Renal cortical epithelial cell (primary cell): ENCODE measurements around the gene RPL26. TPM values are rescaled to one million over a fixed set of nuclear protein-coding genes. Genes with fewer than 3 reads are reported as not detected.

ENCODE experiments used
- DNase-seq: peaks from one replicate; pipeline ENCODE4 v3.0.0-alpha.2; 2011; ENCODE audit warnings: low read depth
- total RNA-seq: library from RNA; depleted of rRNA; stranded (reverse); fragments of >200 nt; gene quantifications from 2 replicates; pipeline ENCODE4 v1.2.3, GENCODE V29; 2014

The RPL26 gene
- 4,087 and 4,717 TPM in 2 replicates for total RNA-seq

DNA sequence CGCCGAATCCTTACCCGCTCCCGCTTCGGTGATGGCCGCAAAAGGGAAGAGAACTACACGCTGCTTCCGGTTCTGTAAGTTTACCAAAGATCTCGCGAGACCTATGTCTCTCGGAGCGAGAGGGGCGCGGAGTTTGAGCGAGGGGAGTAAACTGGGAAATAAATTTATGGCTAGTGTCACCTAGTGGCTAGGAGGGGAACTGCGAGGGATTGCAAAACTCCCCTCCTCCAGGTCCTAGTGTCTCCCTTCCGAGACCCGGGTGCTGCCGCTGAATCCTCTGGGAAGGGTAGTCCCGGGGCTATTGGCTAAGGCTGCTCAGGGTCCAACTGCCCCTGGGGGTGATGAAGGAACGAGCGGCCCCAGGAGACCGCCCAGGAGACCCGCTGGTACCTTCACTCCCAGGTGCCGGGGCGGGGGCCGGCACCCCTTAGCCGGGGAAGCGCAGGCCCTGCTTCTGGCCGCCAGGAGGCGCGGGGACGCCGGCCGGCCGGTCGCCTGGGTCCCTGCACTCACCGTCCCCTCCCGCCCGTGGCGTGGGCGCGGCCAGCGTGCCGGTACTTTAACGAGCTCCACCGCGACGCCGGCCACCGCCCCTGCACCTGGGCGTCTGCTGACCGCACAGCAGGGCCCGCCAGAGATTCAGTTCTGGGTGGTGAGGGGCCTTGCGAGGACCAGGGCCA, at the start of gene RPL26:
RPL26 (minus strand) TSS at position 51 of the 680 bp plus-strand sequence. CDS start 883 bp downstream, outside the sequence.
- peak; percentile 97 for DNase-seq

- DNase-seq, result no peak
Observed at GRCh38 chr17:8430966-8431365, 48.0 kb upstream of the RPL26 start.

DNA sequence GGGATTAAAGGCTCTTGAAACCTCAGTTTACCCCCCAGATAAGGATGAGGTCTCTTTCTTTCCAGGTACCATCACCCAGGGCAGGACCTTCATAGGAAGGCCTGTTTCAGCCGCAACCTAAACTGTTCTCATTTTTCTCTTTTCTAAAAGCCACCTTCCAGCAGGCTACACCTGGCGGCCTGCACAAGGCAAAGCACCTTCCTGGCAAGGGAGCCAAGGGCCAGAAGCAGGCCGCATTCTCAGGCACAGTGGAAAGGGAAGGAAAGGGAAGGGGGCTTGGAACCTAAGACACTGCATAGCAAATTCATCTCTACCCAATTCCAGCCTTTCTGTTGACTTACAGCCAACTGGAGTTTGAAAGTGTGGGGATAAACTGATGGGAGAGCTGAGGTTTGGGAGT, 43.8 kb upstream of the RPL26 start:
- no peak for DNase-seq

DNA sequence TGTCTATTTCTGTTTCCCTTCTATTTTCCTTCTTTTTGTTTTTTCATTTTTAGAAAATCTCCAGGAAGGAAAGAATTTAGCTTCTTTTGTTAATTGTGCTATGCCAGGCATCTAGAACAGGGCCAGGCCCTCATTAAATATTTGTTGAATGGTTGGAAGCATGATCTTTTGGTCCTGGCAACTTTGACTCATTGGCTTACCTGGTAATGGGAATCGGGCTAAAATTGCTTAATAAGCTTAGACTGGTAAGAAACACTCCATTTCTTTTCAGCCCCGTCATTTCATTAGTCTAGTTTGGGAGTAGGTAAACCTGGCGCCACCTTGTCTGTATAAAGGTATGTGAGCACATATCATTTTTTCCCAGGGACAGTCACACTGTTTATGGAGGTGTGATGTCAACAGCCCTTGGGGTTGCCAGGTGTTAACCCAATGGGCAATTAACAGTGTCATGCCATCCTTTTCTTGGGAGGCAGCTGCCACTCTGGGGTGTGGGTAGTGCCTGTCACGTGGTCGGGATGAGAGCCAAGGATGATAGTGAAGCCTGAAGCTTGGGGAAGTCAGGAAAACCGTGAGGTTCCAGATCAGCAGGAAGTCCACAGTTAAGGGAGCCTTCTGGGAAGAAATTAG, 43.2 kb upstream of the RPL26 start:
- no peak for DNase-seq

DNA sequence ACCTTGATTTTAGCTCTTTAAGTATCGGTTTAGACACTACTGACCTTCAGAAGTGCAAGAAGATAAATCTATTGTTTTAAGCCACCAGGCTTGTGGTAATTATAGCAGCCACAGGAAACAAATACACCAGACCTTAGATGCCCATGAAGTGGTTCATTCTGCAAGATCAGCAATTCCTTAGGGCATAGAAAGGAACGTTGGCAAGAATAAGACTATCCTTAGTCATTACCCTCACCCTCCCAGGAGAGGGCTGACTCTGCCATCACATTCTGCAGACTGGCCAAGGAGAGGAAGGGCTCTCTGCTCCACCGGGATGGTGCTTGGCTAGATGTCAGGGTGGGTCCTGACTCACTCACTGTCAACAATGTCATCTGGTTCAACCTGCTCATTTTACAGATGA, 38.6 kb upstream of the RPL26 start:
- peak; percentile 82 for DNase-seq

- DNase-seq, result peak; percentile 89
Observed at GRCh38 chr17:8420041-8420934, 37.3 kb upstream of the RPL26 start.

- no peak for DNase-seq
Observed at GRCh38 chr17:8419305-8419704, 36.3 kb upstream of the RPL26 start.

- no peak for DNase-seq
Observed at GRCh38 chr17:8418471-8418870, 35.5 kb upstream of the RPL26 start.

DNA sequence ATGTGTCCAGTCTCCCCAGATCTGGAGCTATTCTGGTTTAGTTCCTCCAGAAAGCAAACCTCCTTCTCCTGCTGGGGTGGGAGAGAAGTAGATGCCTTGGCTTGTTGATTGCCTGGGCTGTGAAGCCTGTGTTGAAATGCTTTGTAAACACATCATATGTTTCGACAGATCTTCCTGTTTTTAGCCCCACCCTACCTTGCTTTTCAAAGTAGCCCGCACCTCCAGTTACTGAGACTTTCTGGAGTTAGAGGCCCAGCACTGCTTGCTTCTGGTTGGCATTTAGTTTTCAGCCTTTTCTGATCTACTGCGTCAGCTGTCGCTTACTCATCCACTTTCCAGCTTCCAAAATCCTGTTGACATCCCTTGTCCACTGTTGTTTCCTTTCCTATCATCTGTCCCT, 34.8 kb upstream of the RPL26 start:
- no peak for DNase-seq

DNA sequence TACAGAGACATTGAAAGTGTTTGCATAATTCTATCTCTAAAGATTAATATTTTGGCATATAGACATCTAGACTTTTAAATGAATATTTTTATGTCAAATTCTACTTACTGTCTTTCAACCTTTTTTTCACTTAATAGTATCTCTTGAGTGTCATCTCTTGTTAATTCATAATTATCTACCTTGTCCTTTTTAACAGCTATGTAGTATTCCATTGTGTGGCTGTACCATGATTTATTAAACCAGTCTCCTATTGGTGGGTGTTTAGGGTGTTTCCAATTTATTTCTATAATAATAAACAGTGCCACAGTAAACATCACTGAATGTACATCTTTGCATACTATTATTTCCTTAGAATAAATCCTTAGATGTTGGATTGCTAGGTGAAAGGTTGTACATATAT, 30.9 kb upstream of the RPL26 start:
- no peak for DNase-seq

- no peak for DNase-seq
Observed at GRCh38 chr17:8413328-8413727, 30.3 kb upstream of the RPL26 start.

- no peak for DNase-seq
Observed at GRCh38 chr17:8412089-8412488, 29.1 kb upstream of the RPL26 start.

DNA sequence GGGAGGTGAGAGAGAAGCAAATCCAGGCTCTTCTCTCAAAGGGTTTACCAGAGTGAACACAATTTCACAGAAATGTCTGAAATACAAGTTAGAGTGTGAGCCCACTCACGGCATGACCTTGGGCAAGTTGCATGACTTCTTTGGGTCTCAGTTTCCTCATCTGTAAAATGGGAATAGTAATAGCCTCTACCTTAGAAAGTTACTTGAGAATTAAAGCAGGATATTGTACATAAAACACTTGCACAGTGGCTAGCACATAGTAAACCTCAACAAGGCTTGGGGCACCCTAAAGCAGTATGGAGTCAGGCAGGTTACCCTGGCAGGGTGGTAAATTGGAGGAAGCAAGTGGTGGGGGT, 27.9 kb upstream of the RPL26 start:
- no peak for DNase-seq

DNA sequence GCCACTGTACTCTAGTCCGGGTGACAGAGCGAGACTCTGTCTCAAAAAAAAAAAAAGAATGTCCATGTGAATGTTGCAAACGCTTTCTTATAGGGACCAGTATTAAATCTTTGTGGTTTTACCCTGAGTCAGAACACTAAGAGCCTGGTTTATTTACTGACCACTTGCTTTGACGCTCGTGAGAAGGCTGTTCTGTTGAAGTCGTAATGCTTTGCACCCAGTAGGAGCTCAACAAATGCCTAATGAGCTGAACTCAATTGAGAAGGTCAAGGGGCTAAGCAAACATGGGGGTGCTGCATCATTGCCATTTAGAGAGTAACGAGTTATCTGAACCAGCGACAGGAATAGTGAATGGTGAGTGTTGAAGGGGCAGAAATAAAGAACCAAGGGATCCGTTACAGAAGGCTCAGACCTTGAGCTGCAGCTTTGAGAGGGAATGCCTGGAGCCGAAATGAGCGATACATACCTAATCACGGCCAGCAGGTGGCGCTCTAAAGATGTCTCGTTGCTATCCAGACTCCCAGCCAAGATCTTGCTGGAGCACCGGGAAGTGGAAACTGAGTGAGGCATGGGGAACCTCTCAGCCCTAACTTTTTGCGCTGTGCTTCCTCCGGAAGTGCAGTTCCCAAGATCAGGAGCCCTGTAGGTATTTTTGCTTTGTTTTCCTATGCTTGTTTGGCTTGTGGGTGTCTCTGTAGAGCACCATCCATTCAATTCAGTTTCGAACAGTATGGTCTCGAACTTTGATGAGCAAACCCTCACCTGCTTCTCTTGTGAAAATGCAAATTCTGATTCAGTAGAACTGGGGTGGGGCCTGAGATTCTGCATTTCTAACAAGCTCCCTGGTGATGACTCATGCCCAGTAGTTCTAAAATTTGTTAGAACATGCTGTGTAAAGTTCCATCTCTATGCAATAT, 27.2 kb upstream of the RPL26 start:
- DNase-seq, result peak; percentile 75

DNA sequence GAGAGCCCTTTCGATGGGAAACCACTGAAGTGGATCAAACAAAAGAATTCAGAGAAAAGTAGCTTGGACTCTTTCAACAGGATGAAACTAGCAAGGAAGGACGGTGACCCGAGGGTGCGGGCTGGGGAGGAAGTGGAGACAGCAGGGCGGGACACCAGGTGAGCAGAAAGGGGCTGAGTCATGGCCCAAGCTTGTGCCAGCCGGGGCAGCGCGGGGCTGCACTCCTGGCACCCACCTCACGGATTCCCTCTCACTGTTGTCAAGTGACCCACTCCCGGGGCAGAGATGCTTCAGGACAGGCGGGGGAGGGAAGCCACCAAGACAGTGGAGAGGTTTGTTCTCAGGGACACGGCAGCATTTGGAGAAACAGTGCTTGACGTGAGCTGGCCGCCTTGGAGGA, 25.4 kb upstream of the RPL26 start:
- DNase-seq, result peak; percentile 63

DNA sequence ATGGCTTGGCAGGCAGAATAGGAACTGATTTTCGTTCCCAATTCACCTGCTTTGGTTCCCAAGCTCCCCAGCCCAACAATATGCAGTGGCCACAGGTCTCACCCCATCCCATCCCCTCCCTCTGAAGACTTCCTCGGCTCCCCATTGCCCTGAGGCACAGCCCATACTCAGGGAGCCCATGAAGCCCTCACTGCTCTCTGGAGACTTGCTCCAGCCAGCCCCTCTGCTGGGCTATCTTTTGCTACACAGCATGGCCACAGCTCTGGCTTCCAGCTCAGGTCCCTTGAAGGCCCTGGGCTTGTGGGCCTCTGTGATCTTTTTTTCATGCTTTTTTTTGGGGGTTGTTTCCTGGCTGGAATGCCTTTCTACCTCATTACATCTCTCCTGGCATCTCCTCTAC, 23.2 kb upstream of the RPL26 start:
- no peak for DNase-seq

GRCh38 chr17:8405499-8406016, 22.6 kb upstream of the RPL26 start:
- no peak for DNase-seq

GRCh38 chr17:8402921-8403536, 20.0 kb upstream of the RPL26 start:
- DNase-seq, result no peak

DNA sequence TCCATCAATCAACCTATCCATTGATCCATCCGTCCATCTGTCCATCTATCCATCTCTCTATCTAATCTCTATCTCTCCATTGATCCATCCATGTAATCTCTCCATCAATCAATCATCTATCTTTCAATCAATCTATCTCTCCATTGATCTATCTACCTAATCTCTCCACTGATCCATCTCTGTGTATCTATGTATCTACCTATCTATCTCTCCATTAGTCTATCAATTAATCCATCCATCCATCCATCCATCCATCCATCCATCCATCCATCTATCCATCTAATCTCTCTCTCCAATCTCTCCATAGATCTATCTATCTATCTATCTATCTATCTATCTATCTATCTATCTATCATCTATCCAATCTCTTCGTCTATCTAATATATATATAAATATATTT, 18.1 kb upstream of the RPL26 start:
- DNase-seq, result no peak

- DNase-seq, result no peak
Observed at GRCh38 chr17:8398980-8399379, 16.0 kb upstream of the RPL26 start.

- no peak for DNase-seq
Observed at GRCh38 chr17:8397636-8398035, 14.6 kb upstream of the RPL26 start, which contains the start of gene RNF222. Gene RNF222 (minus strand): TSS chr17:8397827. CDS start chr17:8393461, 4,366 bp downstream.
